Neutrophil (primary cell): Measurements from ENCODE around the gene C4orf46.

Experiments used
- H3K27ac ChIP-seq: fragments of 200-600 bp; sonication (generic); 2 replicates; pipeline ENCODE4 v1.5.1; 2016; ENCODE audit warnings: mild to moderate bottlenecking, moderate library complexity
- H3K27me3 ChIP-seq: fragments of 200-600 bp; sonication (generic); 2 replicates; pipeline ENCODE4 v1.6.0; 2016; ENCODE audit warnings: mild to moderate bottlenecking
- H3K36me3 ChIP-seq: fragments of 200-600 bp; sonication (generic); 2 replicates; pipeline ENCODE4 v1.5.1; 2017
- H3K4me1 ChIP-seq, 2 experiments: fragments of 200-600 bp in 1 of 2; sonication (generic) in 1 of 2; 1 replicate in 1 of 2; 2 replicates in 1 of 2; pipeline versions ENCODE4 v1.5.1 to v1.6.1; 2013 to 2016; ENCODE audit warnings: low read depth in 1 of 2, low read length in 1 of 2, mild to moderate bottlenecking in 1 of 2, moderate library complexity in 1 of 2; ENCODE audit not compliant: control insufficient read depth in 1 of 2, insufficient read depth in 1 of 2
- H3K4me3 ChIP-seq, 2 experiments: fragments of 200-600 bp in 1 of 2; sonication (generic) in 1 of 2; 1 replicate in 1 of 2; 2 replicates in 1 of 2; pipeline ENCODE4 v1.5.1; 2013 to 2016; ENCODE audit warnings: low read depth in 1 of 2, low read length in 1 of 2, mild to moderate bottlenecking in 1 of 2, moderate library complexity in 1 of 2
- H3K9me3 ChIP-seq: fragments of 200-600 bp; sonication (generic); 2 replicates; pipeline ENCODE4 v1.5.1; 2016
- TF ChIP-seq, protein P1 (sequence below): fragments of 200-600 bp; sonication (generic); IDR thresholded peaks from 2 replicates; pipeline ENCODE4 v1.5.1; 2016; ENCODE audit warnings: antibody characterized with exemption

C4orf46 gene

DNA sequence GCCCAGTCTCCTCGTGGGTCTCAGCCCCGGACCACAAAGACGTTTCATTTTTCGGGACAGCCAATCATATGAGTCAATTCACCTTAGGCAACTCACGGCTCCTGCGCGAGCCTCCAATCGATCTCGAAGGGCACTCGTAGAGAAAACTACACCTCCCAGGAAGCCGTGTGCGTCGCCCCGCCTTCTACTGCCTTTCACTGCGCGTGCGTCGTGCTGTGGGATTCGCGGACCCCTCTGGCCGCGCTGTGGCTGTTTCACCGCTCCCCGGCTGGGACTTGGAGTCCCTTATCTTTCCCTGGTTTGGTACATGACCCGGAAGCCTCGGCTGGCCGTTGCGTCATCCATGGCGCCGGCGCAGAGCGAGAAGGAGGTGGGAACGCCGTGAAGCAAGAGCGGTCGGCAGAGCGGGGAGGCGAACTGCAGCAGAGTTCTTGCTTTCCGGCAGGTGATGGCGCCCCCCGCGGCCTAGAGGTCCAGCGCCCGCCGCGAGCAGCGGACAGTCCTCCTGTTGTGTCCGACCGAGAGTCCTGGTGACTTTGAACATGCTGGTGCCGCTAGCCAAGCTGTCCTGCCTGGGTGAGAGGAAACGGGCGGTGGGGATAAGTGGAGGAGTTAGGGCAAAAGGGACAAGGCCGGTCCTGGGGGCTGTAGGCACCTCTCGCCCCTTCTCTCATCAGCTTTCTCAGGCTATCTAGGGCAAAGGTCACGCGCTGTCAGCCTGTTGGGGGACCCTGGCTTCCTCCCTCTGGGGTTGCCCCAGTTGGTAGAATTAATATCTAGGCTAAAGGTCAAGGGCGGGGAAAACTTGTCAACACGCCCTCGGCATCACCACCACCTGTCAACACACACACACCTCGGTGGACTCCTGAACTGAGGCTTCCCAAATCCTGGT, 474 bp upstream of the C4orf46 start, which contains the start of gene ETFDH:
TSS of gene ETFDH (plus strand) at position 382 of the 892 bp plus-strand sequence. CDS start at position 543, 161 bp downstream.
- Histone ChIP-seq H3K27ac (peak within 1 kb of the TSS; percentile 91), H3K9me3 (no peaks in the 10 kb centered on the region)

DNA sequence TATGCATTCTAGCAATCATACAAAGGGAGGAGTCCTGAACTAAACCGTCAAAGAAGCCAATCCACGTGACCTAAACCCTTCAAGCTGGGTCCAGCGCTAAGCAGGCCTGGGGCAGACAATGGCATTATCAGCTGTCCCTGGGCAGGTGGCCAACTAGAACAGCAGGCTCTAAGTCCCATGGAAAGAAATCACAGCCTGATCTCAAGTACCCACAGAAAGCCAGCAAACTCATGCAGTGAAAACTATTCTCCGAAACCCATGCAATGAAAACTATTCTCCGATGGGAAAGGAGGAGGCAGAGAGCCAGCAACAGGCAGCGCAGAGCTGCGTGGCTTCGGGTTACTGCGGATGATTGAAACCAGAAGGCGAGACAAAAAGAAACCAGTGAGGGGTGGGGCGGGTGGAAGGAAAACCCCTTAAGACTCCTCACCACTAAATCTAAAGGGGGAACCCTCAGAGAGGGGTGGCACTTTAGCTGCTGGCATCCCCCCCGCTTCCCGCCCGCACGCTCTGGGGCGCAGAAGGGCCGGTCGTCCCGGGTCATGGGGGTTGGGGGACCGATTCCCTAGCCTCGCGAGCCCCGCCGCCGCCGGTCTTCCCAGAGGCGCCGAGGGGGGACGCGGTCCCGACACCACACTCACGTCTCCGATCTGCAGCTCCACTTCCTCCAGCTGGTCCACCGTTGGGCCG, 567 bp downstream of the C4orf46 start:
- H3K36me3 ChIP-seq: no peaks in the 10 kb centered on the region
- peak overlapping the region; percentile 91 for H3K27ac ChIP-seq
- H3K9me3 ChIP-seq: no peaks in the 10 kb centered on the region
- no peaks in the 10 kb centered on the region for H3K27me3 ChIP-seq
- H3K4me3 ChIP-seq: peak overlapping the region; percentile 68 to 90
- TF ChIP-seq, protein P1, sequence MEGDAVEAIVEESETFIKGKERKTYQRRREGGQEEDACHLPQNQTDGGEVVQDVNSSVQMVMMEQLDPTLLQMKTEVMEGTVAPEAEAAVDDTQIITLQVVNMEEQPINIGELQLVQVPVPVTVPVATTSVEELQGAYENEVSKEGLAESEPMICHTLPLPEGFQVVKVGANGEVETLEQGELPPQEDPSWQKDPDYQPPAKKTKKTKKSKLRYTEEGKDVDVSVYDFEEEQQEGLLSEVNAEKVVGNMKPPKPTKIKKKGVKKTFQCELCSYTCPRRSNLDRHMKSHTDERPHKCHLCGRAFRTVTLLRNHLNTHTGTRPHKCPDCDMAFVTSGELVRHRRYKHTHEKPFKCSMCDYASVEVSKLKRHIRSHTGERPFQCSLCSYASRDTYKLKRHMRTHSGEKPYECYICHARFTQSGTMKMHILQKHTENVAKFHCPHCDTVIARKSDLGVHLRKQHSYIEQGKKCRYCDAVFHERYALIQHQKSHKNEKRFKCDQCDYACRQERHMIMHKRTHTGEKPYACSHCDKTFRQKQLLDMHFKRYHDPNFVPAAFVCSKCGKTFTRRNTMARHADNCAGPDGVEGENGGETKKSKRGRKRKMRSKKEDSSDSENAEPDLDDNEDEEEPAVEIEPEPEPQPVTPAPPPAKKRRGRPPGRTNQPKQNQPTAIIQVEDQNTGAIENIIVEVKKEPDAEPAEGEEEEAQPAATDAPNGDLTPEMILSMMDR: no peak
- H3K4me1 ChIP-seq: peaks cover 33% of the 10 kb centered on the region in 2 experiments

More for the DNA sequence above, 474 bp upstream of the C4orf46 start, which contains the start of gene ETFDH:
- TF ChIP-seq, protein P1: peak; percentile 75
- H3K4me3 ChIP-seq: peak within 1 kb of the TSS; percentile 68 to 90
- H3K36me3 ChIP-seq: no peaks in the 10 kb centered on the region
- peaks cover 28 to 29% of the 10 kb centered on the region in 2 experiments for H3K4me1 ChIP-seq
- H3K27me3 ChIP-seq: no peaks in the 10 kb centered on the region

DNA sequence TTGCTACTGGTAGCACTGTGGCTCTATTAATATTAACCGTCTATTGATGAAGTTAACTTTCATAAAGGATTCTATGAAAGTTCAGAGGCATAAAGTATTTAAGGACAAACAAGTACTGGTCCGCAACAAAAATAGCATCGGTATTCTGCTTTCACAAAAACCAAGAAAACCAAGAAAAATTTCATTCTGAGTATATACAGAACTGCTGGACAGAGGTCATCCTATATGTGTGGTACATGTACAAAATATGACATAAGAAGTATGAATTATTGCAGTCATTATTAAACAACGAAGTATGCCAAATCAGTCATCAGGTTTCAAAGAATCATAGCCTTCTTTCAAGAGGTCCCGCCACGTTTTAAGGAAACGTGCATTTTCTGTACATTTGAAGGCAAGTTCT, 2.4 kb downstream of the C4orf46 start:
- H3K9me3 ChIP-seq: no peaks in the 10 kb centered on the region
- no peaks in the 10 kb centered on the region for H3K36me3 ChIP-seq
- H3K27me3 ChIP-seq: no peaks in the 10 kb centered on the region
- no peak overlapping the region for H3K27ac ChIP-seq
- H3K4me1 ChIP-seq: peaks cover 37 to 40% of the 10 kb centered on the region in 2 experiments
- TF ChIP-seq, protein P1: no peak
- no peak overlapping the region for H3K4me3 ChIP-seq

DNA sequence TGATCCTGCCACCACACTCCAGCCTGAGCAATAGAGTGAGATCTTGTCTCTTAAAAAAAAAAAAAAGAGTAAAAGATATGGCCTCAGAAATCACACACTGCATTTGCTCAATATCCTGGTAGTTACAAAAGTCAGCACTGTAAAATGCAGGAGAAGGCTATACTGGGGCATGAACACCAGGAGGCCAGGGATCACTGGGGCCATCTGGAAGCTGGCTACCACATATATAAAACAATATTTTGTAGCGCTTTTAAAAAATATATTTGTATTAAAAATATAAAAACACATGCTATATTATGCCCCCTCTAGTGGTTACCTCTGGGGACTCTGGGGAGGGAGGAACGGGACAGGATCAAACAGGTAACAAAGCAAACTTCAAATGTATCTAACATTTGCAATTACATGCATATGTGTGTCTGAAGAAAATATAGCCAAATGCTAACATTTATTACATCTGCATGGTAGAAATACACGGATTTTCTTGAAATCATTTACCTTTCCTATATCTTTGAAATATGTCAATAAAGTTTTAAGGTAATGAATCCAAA, 4.0 kb downstream of the C4orf46 start:
- no peaks in the 10 kb centered on the region for H3K36me3 ChIP-seq
- H3K4me1 ChIP-seq: peaks cover 43 to 51% of the 10 kb centered on the region in 2 experiments
- H3K27ac ChIP-seq: peak overlapping the region; percentile 35
- no peak overlapping the region for H3K4me3 ChIP-seq
- no peaks in the 10 kb centered on the region for H3K9me3 ChIP-seq
- H3K27me3 ChIP-seq: no peaks in the 10 kb centered on the region
- TF ChIP-seq, protein P1: peak; percentile 54

DNA sequence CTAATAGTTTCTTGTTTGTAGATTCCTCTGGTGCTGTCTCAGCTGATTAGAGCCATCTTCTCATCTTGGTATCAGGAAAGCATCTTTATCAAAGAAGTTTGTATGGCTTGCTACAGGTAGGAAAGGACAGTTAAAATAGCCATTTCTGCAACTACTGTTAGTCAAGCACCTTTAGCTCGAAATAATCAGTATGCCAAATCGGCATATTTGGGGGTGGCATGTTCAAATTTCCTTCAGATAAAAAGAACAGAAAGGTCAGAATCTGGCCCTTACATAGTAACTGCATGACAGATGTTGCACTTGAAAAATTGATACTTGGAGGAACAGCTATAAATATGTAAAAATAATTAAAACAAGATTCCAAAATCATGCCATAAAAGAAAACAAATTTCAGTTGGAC, 4.8 kb downstream of the C4orf46 start:
- TF ChIP-seq, protein P1: no peak
- Histone ChIP-seq H3K4me1 (peaks cover 39 to 47% of the 10 kb centered on the region in 2 experiments), H3K4me3 (no peak overlapping the region), H3K27ac (no peak overlapping the region), H3K27me3 (no peaks in the 10 kb centered on the region), H3K9me3 (no peaks in the 10 kb centered on the region), H3K36me3 (no peaks in the 10 kb centered on the region)
